Ascending aorta (tissue), 2 donors: ENCODE data around the gene PDLIM1. TPM values are rescaled to one million over a fixed set of nuclear protein-coding genes. Genes with fewer than 3 reads are reported as not detected.
A peak's percentile ranks its signal among the peaks of the same experiment; 100 is the strongest.
"Not testable (repeated sequence)": the region's sequence is repeated elsewhere in the genome, so short reads cannot be mapped to it uniquely, and the experiment has no call there.

Source experiments
- DNase-seq, 2 donors: peaks; one replicate each; pipeline ENCODE4 v3.0.0-alpha.2; 2019; ENCODE audit warnings: low spot score in 2 of 2
- H3K27ac ChIP-seq, 2 donors: fragments of 200-600 bp; sonication (generic); one replicate each; pipeline ENCODE4 v1.5.1; 2016 to 2017; ENCODE audit warnings: mild to moderate bottlenecking in 1 of 2
- H3K27me3 ChIP-seq: fragments of 200-600 bp; sonication (generic); one replicate; pipeline ENCODE4 v1.5.1; 2017
- H3K36me3 ChIP-seq, 2 donors: fragments of 200-600 bp; sonication (generic); one replicate each; pipeline ENCODE4 v1.5.1; 2016
- H3K4me1 ChIP-seq, 2 donors: fragments of 200-600 bp; sonication (generic); one replicate each; pipeline ENCODE4 v1.5.1; 2016 to 2017; ENCODE audit warnings: mild to moderate bottlenecking in 1 of 2
- H3K4me3 ChIP-seq, 2 donors: fragments of 200-600 bp; sonication (generic); one replicate each; pipeline ENCODE4 v1.5.1; 2016 to 2017; ENCODE audit warnings: mild to moderate bottlenecking in 1 of 2
- H3K9me3 ChIP-seq, 2 donors: fragments of 200-600 bp; sonication (generic); one replicate each; pipeline ENCODE4 v1.5.1; 2016
- CTCF ChIP-seq, 3 experiments: fragments of 200-600 bp in 2 of 3; fragments of 450-650 bp in 1 of 3; sonication (generic) in 2 of 3; IDR thresholded peaks; one replicate each; pipeline ENCODE4 v1.5.1; 2016 to 2019; ENCODE audit warnings: antibody characterized with exemption in 3 of 3, mild to moderate bottlenecking in 1 of 3, moderate library complexity in 1 of 3
- intact Hi-C: fragments of 100-400 bp; cut with DNase I; formaldehyde crosslinking; loops from one replicate; pipeline ENCODE4 v1.15.1; 2023
- total RNA-seq: library from RNA; depleted of rRNA; stranded (reverse); fragments of >200 nt; gene quantifications from one replicate; pipeline ENCODE4 v1.1.0, GENCODE V29; 2016

Gene PDLIM1
- total RNA-seq, 1 donor from 2014 or later, result 191 TPM

GRCh38 chr10:95237376-95238170 lies 53.2 kb downstream of the PDLIM1 start:
- H3K4me1 ChIP-seq, result no peaks in the 10 kb centered on the region
- H3K27me3 ChIP-seq, result no peaks in the 10 kb centered on the region
- no peaks in the 10 kb centered on the region for H3K9me3 ChIP-seq
- no peak overlapping the region for H3K27ac ChIP-seq
- peaks cover 48 to 87% of the 10 kb centered on the region in 2 donors for H3K36me3 ChIP-seq
- TF ChIP-seq CTCF (IDR thresholded peaks at IDR 0.05), result no peak
- H3K4me3 ChIP-seq, result no peak overlapping the region
- intact Hi-C loops, result no loop called here
- no peak for DNase-seq

DNA sequence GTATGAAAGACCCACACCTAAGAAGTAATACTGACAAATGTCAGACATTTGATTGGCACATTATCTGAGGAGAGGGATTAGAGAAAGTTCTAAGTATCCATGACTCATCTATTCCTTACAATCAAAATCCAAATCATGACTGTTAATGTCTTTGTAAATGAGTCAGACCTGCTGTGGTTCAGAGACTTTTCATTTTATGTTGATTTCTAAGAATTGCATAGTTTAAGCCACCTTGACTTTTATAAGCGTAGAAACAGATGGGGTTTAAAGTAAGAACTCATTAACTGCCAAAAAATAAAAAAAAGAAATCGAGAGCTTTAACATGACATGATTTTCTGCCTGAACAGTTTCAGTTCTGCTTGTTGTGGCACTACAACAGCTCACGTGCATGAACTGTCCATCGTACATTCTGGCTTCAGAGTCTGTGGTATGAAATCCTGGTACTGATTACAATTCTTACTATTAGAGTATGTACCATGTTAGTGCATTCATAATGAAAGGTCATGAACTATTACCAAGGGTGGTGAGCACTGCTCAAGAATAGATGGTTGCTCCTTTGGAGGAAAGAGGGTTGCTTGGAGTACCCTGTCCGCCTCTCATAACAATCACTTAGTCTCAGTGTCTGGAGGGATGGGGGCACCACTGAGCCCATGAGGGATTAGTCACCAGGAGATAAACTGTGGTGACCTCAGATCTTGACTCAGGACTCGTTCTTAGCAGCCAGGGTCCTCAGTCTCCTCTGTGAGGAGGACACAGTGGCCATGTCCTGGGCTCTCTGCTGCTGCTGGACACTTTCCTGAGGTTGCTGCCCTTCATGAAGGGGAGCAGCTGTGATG lies 54.5 kb downstream of the PDLIM1 start:
- no peaks in the 10 kb centered on the region for H3K9me3 ChIP-seq
- intact Hi-C loops, result no loop called here
- H3K36me3 ChIP-seq, result peaks cover 40 to 84% of the 10 kb centered on the region in 2 donors
- no peaks in the 10 kb centered on the region for H3K27me3 ChIP-seq
- peak overlapping the region in 1 of 2 donors; percentile 55 for H3K27ac ChIP-seq
- no peaks in the 10 kb centered on the region for H3K4me1 ChIP-seq
- no peak for DNase-seq
- H3K4me3 ChIP-seq, result no peak overlapping the region
- TF ChIP-seq CTCF (IDR thresholded peaks at IDR 0.05), result no peak

DNA sequence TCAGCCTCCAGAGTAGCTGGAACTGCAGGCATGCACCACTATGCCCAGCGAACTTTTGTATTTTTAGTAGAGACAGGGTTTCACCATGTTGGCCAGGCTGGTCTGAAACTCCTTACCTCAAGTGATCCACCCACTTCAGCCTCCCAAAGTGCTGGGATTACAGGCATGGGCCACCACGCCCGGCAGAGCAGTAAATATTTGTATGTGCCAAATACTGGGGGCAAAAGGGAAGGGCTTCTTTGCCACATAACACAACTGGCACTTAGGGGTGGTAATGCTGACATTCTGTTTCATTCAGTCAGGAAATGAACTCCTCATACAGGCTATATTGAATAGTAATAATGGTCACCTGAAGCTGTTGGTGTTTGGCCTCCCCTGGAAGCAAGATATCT lies 55.1 kb downstream of the PDLIM1 start:
- no peak for DNase-seq
- no peaks in the 10 kb centered on the region for H3K9me3 ChIP-seq
- peak overlapping the region in 1 of 2 donors; percentile 55 for H3K27ac ChIP-seq
- no peaks in the 10 kb centered on the region for H3K4me1 ChIP-seq
- TF ChIP-seq CTCF (IDR thresholded peaks at IDR 0.05), result no peak
- H3K4me3 ChIP-seq, result no peak overlapping the region
- H3K36me3 ChIP-seq, result peaks cover 39 to 79% of the 10 kb centered on the region in 2 donors
- intact Hi-C loops, result no loop called here
- no peaks in the 10 kb centered on the region for H3K27me3 ChIP-seq

DNA sequence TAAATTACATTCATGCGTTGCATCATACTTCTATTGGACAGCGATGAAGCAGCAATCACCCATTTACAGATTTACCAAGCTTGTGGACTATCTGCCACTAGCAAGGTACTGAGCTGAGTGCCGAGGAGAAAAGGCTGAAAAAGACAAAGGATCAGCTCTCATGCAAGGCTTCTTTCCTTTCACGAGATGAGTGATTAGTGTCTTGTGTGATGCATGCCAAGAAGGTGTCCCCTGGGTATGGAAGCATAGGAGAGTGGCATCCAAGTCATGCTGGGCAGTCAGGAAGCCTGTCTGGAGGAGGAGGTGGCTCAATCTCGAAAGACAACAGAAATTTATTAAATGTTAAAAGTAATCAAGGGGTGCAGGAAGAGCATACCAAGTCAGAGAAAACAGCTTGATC lies 55.9 kb downstream of the PDLIM1 start:
- H3K27ac ChIP-seq, result no peak overlapping the region
- no peaks in the 10 kb centered on the region for H3K9me3 ChIP-seq
- no peaks in the 10 kb centered on the region for H3K27me3 ChIP-seq
- H3K4me3 ChIP-seq, result no peak overlapping the region
- peaks cover 37 to 72% of the 10 kb centered on the region in 2 donors for H3K36me3 ChIP-seq
- TF ChIP-seq CTCF (IDR thresholded peaks at IDR 0.05), result no peak
- no peak for DNase-seq
- H3K4me1 ChIP-seq, result peaks cover 0 to 4% of the 10 kb centered on the region in 2 donors
- intact Hi-C loops, result no loop called here

GRCh38 chr10:95233377-95234034 lies 57.3 kb downstream of the PDLIM1 start:
- intact Hi-C loops, result no loop called here

DNA sequence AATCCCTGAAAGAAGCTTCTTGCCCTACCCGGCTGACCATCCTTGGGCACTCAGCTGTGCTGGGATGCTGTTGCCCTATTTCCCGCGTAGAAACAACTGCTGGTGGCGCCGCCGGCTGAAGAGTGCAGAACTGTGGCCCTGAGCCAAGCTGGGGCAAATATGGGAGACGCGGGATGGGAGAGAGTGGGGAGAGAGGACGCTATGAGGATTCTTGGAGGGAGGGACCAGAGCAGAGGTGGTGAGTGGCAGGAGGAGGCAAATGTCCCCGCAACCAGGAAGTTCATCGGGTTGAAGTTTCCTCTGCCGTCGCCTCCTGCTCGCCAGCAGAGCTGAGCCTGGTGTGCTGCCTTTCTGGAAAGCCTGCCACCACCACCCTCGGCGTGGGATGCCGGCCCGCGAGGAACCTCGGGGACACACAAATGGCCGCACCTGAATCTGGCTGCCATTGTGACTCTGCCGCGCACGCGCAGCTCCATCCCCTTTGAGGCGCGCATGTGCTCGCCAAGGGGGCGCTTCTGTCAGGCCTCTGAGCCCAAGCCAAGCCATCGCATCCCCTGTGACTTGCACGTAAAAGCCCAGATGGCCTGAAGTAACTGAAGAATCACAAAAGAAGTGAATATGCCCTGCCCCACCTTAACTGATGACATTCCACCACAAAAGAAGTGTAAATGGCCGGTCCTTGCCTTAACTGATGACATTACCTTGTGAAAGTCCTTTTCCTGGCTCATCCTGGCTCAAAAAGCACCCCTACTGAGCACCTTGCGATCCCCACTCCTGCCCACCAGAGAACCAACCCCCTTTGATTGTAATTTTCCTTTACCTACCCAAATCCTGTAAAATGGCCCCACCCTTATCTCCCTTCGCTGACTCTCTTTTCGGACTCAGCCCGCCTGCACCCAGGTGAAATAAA lies 59.9 kb downstream of the PDLIM1 start:
- H3K27ac ChIP-seq, intact Hi-C loops, H3K4me1 ChIP-seq, DNase-seq, H3K9me3 ChIP-seq, H3K27me3 ChIP-seq: not testable (repeated sequence)
- H3K36me3 ChIP-seq, result peaks cover 8 to 32% of the 10 kb centered on the region in 2 donors
- peak overlapping the region; percentile 14 to 60 for H3K4me3 ChIP-seq

More at GRCh38 chr10:95233377-95234034, 57.3 kb downstream of the PDLIM1 start:
- TF ChIP-seq CTCF (IDR thresholded peaks at IDR 0.05), result no peak
- DNase-seq, result no peak
- no peaks in the 10 kb centered on the region for H3K9me3 ChIP-seq
- H3K36me3 ChIP-seq, result peaks cover 28 to 58% of the 10 kb centered on the region in 2 donors
- no peaks in the 10 kb centered on the region for H3K27me3 ChIP-seq
- no peak overlapping the region for H3K4me3 ChIP-seq
- no peak overlapping the region for H3K27ac ChIP-seq
- peaks cover 0 to 4% of the 10 kb centered on the region in 2 donors for H3K4me1 ChIP-seq
